ENCODE measurements around the gene ATRAID.

ATRAID gene

GRCh38 chr2:27208486-27209050 is 3.3 kb upstream of the ATRAID start:
- no peak for DNase-seq (ENCODE audit: low spot score in 2 of 2)
- no peak for ATAC-seq
- no peaks in the 10 kb centered on the region for H3K9me3 Mint-ChIP-seq
- peaks cover 68% of the 10 kb centered on the region for H3K36me3 Mint-ChIP-seq
- H3K4me1 Mint-ChIP-seq, result peaks cover 31% of the 10 kb centered on the region
- H3K27ac Mint-ChIP-seq, result no peak overlapping the region
- no peak overlapping the region for H3K4me3 Mint-ChIP-seq

GRCh38 chr2:27209621-27210401 is 2.0 kb upstream of the ATRAID start:
- H3K4me3 Mint-ChIP-seq, result peak overlapping the region; percentile 19
- no peak for DNase-seq (ENCODE audit: low spot score in 2 of 2)
- no peaks in the 10 kb centered on the region for H3K9me3 Mint-ChIP-seq
- peak overlapping the region; percentile 30 for H3K27ac Mint-ChIP-seq
- H3K36me3 Mint-ChIP-seq, result peaks cover 71% of the 10 kb centered on the region
- no peak for ATAC-seq
- H3K4me1 Mint-ChIP-seq, result peaks cover 29% of the 10 kb centered on the region

GRCh38 chr2:27211241-27211942 is 449 bp upstream of the ATRAID start:
- Mint-ChIP-seq H3K36me3 (peaks cover 68% of the 10 kb centered on the region), H3K9me3 (no peaks in the 10 kb centered on the region), H3K27ac (peak overlapping the region; percentile 99), H3K4me1 (peaks cover 25% of the 10 kb centered on the region), H3K4me3 (peak overlapping the region; percentile 92)
- DNase-seq (ENCODE audit: low spot score in 2 of 2) (no peak), ATAC-seq (no peak)

- peak; percentile 55 for ATAC-seq
- H3K9me3 Mint-ChIP-seq, result no peaks in the 10 kb centered on the region
- H3K27ac Mint-ChIP-seq, result peak overlapping the region; percentile 99
- H3K4me3 Mint-ChIP-seq, result peak overlapping the region; percentile 92
- peaks cover 39% of the 10 kb centered on the region for H3K4me1 Mint-ChIP-seq
- DNase-seq (ENCODE audit: low spot score in 2 of 2), result no peak
- H3K36me3 Mint-ChIP-seq, result peaks cover 69% of the 10 kb centered on the region
These were observed 1.0 kb downstream of the ATRAID start for GRCh38 chr2:27212626-27213471.

- DNase-seq (ENCODE audit: low spot score in 2 of 2) (no peak), ATAC-seq (no peak)
- Mint-ChIP-seq H3K27ac (no peak overlapping the region), H3K36me3 (peaks cover 73% of the 10 kb centered on the region), H3K9me3 (no peaks in the 10 kb centered on the region), H3K4me1 (peaks cover 42% of the 10 kb centered on the region), H3K4me3 (no peak overlapping the region)
These were observed 3.1 kb downstream of the ATRAID start for GRCh38 chr2:27214941-27215340.

GRCh38 chr2:27216416-27217137 is 4.7 kb downstream of the ATRAID start:
- no peaks in the 10 kb centered on the region for H3K9me3 Mint-ChIP-seq
- H3K27ac Mint-ChIP-seq, result peak overlapping the region; percentile 97
- peaks cover 40% of the 10 kb centered on the region for H3K4me1 Mint-ChIP-seq
- DNase-seq (ENCODE audit: low spot score in 2 of 2) (no peak), ATAC-seq (no peak)
- H3K4me3 Mint-ChIP-seq, result peak overlapping the region; percentile 99
- H3K36me3 Mint-ChIP-seq, result peaks cover 84% of the 10 kb centered on the region

- Mint-ChIP-seq H3K27ac (peak within 1 kb of the TSS; percentile 97), H3K4me1 (peaks cover 40% of the 10 kb centered on the region), H3K4me3 (peak within 1 kb of the TSS; percentile 99), H3K36me3 (peaks cover 90% of the 10 kb centered on the region), H3K9me3 (no peaks in the 10 kb centered on the region)
- DNase-seq (ENCODE audit: low spot score in 2 of 2) (peak; percentile 74 to 90), ATAC-seq (peak; percentile 91)
These were observed 5.6 kb downstream of the ATRAID start, which contains the start of gene CAD for GRCh38 chr2:27217173-27218121. Gene CAD (plus strand): TSS chr2:27217369. CDS start chr2:27217552, 183 bp downstream.

GRCh38 chr2:27218614-27219013 is 6.8 kb downstream of the ATRAID start:
- Mint-ChIP-seq H3K36me3 (peaks cover 94% of the 10 kb centered on the region), H3K4me1 (peaks cover 37% of the 10 kb centered on the region), H3K27ac (peak overlapping the region; percentile 97), H3K9me3 (no peaks in the 10 kb centered on the region), H3K4me3 (peak overlapping the region; percentile 99)
- ATAC-seq, result no peak
- no peak for DNase-seq (ENCODE audit: low spot score in 2 of 2)

- H3K4me3 Mint-ChIP-seq, result peak overlapping the region; percentile 99
- H3K27ac Mint-ChIP-seq, result no peak overlapping the region
These were observed 7.2 kb downstream of the ATRAID start for GRCh38 chr2:27219091-27219490.

GRCh38 chr2:27220091-27220490 is 8.2 kb downstream of the ATRAID start:
- H3K27ac Mint-ChIP-seq, result no peak overlapping the region
- no peak overlapping the region for H3K4me3 Mint-ChIP-seq
- H3K4me1 Mint-ChIP-seq, result peaks cover 34% of the 10 kb centered on the region
- H3K9me3 Mint-ChIP-seq, result no peaks in the 10 kb centered on the region
- peaks cover 96% of the 10 kb centered on the region for H3K36me3 Mint-ChIP-seq
- ATAC-seq (no peak), DNase-seq (ENCODE audit: low spot score in 2 of 2) (no peak)

More at GRCh38 chr2:27219091-27219490, 7.2 kb downstream of the ATRAID start:
- no peaks in the 10 kb centered on the region for H3K9me3 Mint-ChIP-seq
- ATAC-seq (no peak), DNase-seq (ENCODE audit: low spot score in 2 of 2) (no peak)
- H3K36me3 Mint-ChIP-seq, result peaks cover 94% of the 10 kb centered on the region
- H3K4me1 Mint-ChIP-seq, result peaks cover 34% of the 10 kb centered on the region

- no peak for DNase-seq (ENCODE audit: low spot score in 2 of 2)
- no peaks in the 10 kb centered on the region for H3K9me3 Mint-ChIP-seq
- peaks cover 100% of the 10 kb centered on the region for H3K36me3 Mint-ChIP-seq
- peaks cover 28% of the 10 kb centered on the region for H3K4me1 Mint-ChIP-seq
- no peak overlapping the region for H3K4me3 Mint-ChIP-seq
- no peak overlapping the region for H3K27ac Mint-ChIP-seq
- no peak for ATAC-seq
These were observed 9.3 kb downstream of the ATRAID start for GRCh38 chr2:27221166-27221565.

- DNase-seq (ENCODE audit: low spot score in 2 of 2), result no peak
- Mint-ChIP-seq H3K9me3 (no peaks in the 10 kb centered on the region), H3K36me3 (peaks cover 100% of the 10 kb centered on the region), H3K27ac (peak overlapping the region; percentile 58), H3K4me3 (no peak overlapping the region), H3K4me1 (peaks cover 16% of the 10 kb centered on the region)
- ATAC-seq, result no peak
These were observed 10.6 kb downstream of the ATRAID start for GRCh38 chr2:27222407-27222806.

- Mint-ChIP-seq H3K9me3 (no peaks in the 10 kb centered on the region), H3K4me3 (no peak overlapping the region), H3K36me3 (peaks cover 100% of the 10 kb centered on the region), H3K27ac (no peak overlapping the region), H3K4me1 (peaks cover 5% of the 10 kb centered on the region)
- DNase-seq (ENCODE audit: low spot score in 2 of 2) (no peak), ATAC-seq (no peak)
These were observed 11.6 kb downstream of the ATRAID start for GRCh38 chr2:27223416-27223815.
